PC-9 (cell line): Measurements from ENCODE around the gene SLC7A14. TPM values are rescaled to one million over a fixed set of nuclear protein-coding genes. Genes with fewer than 3 reads are reported as not detected.

ENCODE experiments used
- BruUV-seq: library from RNA; stranded (reverse); fragments of 400-500 nt; replicated peaks from 2 replicates; lab custom pipeline; 2021; lab: Mats Ljungman, UMichigan
- CTCF ChIA-PET: fragments of 300-600 bp; sonication (Branson Sonifier 250); formaldehyde crosslinking; loops from one replicate; lab custom pipeline; 2022; ENCODE audit warnings: antibody characterized with exemption; lab: Charles Lee
- POLR2A ChIA-PET: fragments of 300-600 bp; sonication (Branson Sonifier 250); formaldehyde crosslinking; loops from one replicate; lab custom pipeline; 2022; ENCODE audit warnings: antibody characterized with exemption; ENCODE audit not compliant: unreplicated experiment; lab: Charles Lee
- DNase-seq, 2 experiments: peaks; one replicate each; pipeline versions ENCODE4 v3.0.0 to v3.0.0-alpha.2; 2015 to 2022; ENCODE audit warnings: mixed read lengths in 1 of 2
- H2AFZ ChIP-seq: fragments of 200-600 bp; sonication (generic); 2 replicates; pipeline ENCODE4 v1.8.1; 2017; ENCODE audit warnings: antibody characterized with exemption
- H3F3A ChIP-seq: fragments of 200-600 bp; sonication (generic); 2 replicates; pipeline ENCODE4 v1.8.1; 2017; ENCODE audit warnings: antibody characterized with exemption, mild to moderate bottlenecking, low read depth; ENCODE audit not compliant: insufficient read depth
- H3K27ac ChIP-seq: fragments of 200-600 bp; sonication (generic); 2 replicates; pipeline ENCODE4 v1.6.1; 2016; ENCODE audit warnings: mixed run types
- H3K27me3 ChIP-seq: fragments of 200-600 bp; sonication (generic); 2 replicates; pipeline ENCODE4 v1.6.1; 2016; ENCODE audit warnings: low read depth, mixed run types; ENCODE audit not compliant: insufficient read depth
- H3K36me3 ChIP-seq: fragments of 200-600 bp; sonication (generic); 2 replicates; pipeline ENCODE4 v1.6.1; 2016; ENCODE audit warnings: low read depth, mixed run types
- H3K4me1 ChIP-seq: fragments of 200-600 bp; sonication (generic); replicated peaks from 2 replicates; pipeline ENCODE4 v1.6.1; 2016; ENCODE audit warnings: mixed run types; ENCODE audit not compliant: insufficient read depth
- H3K4me2 ChIP-seq: fragments of 200-600 bp; sonication (generic); 2 replicates; pipeline ENCODE4 v1.6.1; 2017; ENCODE audit warnings: mixed run types
- H3K4me3 ChIP-seq: fragments of 200-600 bp; sonication (generic); 2 replicates; pipeline ENCODE4 v1.6.1; 2016; ENCODE audit warnings: mixed run types
- H3K79me2 ChIP-seq: fragments of 200-600 bp; sonication (generic); 2 replicates; pipeline ENCODE4 v1.6.1; 2017; ENCODE audit warnings: low read depth, mixed run types
- H3K9me2 ChIP-seq: fragments of 200-600 bp; sonication (generic); 2 replicates; pipeline ENCODE4 v1.8.1; 2017; ENCODE audit warnings: mild to moderate bottlenecking; ENCODE audit not compliant: insufficient read depth
- H3K9me3 ChIP-seq: fragments of 200-600 bp; sonication (generic); 2 replicates; pipeline ENCODE4 v1.8.1; 2016; ENCODE audit warnings: low read depth; ENCODE audit not compliant: insufficient read depth
- H4K20me1 ChIP-seq: fragments of 200-600 bp; sonication (generic); 2 replicates; pipeline ENCODE4 v1.8.1; 2017; ENCODE audit not compliant: insufficient read depth
- CTCF ChIP-seq: fragments of 200-600 bp; sonication (generic); conservative IDR thresholded peaks from 2 replicates; pipeline ENCODE4 v1.6.1; 2017; ENCODE audit warnings: mixed run types, antibody characterized with exemption, mild to moderate bottlenecking, moderate library complexity
- EZH2 ChIP-seq: fragments of 200-600 bp; sonication (generic); IDR thresholded peaks from 2 replicates; pipeline ENCODE4 v1.8.0; 2017; ENCODE audit warnings: antibody characterized with exemption, low read depth
- intact Hi-C: fragments of 100-400 bp; cut with micrococcal nuclease; formaldehyde crosslinking; loops from one replicate; pipeline ENCODE4 v1.10.0; 2022; ENCODE audit not compliant: unreplicated experiment
- total RNA-seq: library from RNA; stranded (reverse); gene quantifications from 2 replicates; pipeline ENCODE4 v1.2.3, GENCODE V29; 2021

Gene SLC7A14
- total RNA-seq, 1 experiment from 2014 or later: not detected

GRCh38 chr3:170480111-170480510 lies 105.8 kb downstream of the SLC7A14 start:
- H3K27me3 ChIP-seq: no peaks in the 10 kb centered on the region
- TF ChIP-seq EZH2 (no peak), CTCF (no peak)
- H3K27ac ChIP-seq: no peak overlapping the region
- no peak for DNase-seq
- intact Hi-C loops: no loop called here
- peaks cover 4% of the 10 kb centered on the region; the same call in 1 of the 2 replicates for H3K4me1 ChIP-seq
- CTCF ChIA-PET: no interaction called here
- no peak overlapping the region for H3K4me3 ChIP-seq
- H3K36me3 ChIP-seq: no peaks in the 10 kb centered on the region
- no peaks in the 10 kb centered on the region for H3K9me3 ChIP-seq
- no peaks in the 10 kb centered on the region for H3K9me2 ChIP-seq
- BruUV-seq: no TSS peak
- no peaks in the 10 kb centered on the region for H3K79me2 ChIP-seq
- H2AFZ ChIP-seq: no peak overlapping the region
- POLR2A ChIA-PET: no interaction called here
- H3F3A ChIP-seq: no peaks in the 10 kb centered on the region
- H3K4me2 ChIP-seq: no peak overlapping the region
- no peaks in the 10 kb centered on the region for H4K20me1 ChIP-seq

- BruUV-seq: no TSS peak
- peaks cover 11% of the 10 kb centered on the region; the same call in 1 of the 2 replicates for H3K4me1 ChIP-seq
- ChIA-PET POLR2A (no interaction called here), CTCF (no interaction called here)
- TF ChIP-seq CTCF: no peak
- no peak for TF ChIP-seq EZH2
- H3K4me3 ChIP-seq: no peak overlapping the region
- H3F3A ChIP-seq: no peaks in the 10 kb centered on the region
- H3K9me3 ChIP-seq: no peaks in the 10 kb centered on the region
- intact Hi-C loops: no loop called here
- no peaks in the 10 kb centered on the region for H3K79me2 ChIP-seq
- DNase-seq: no peak
- no peak overlapping the region for H3K27ac ChIP-seq
- H4K20me1 ChIP-seq: no peaks in the 10 kb centered on the region
- no peaks in the 10 kb centered on the region for H3K9me2 ChIP-seq
- H3K4me2 ChIP-seq: no peak overlapping the region
- no peaks in the 10 kb centered on the region for H3K36me3 ChIP-seq
- H2AFZ ChIP-seq: no peak overlapping the region
- no peaks in the 10 kb centered on the region for H3K27me3 ChIP-seq
Measured at GRCh38 chr3:170477395-170477794, 108.5 kb downstream of the SLC7A14 start.

GRCh38 chr3:170476291-170476690 lies 109.6 kb downstream of the SLC7A14 start:
- Histone ChIP-seq H3F3A (no peaks in the 10 kb centered on the region), H2AFZ (no peak overlapping the region), H4K20me1 (no peaks in the 10 kb centered on the region), H3K79me2 (no peaks in the 10 kb centered on the region), H3K4me2 (no peak overlapping the region), H3K9me3 (no peaks in the 10 kb centered on the region), H3K9me2 (no peaks in the 10 kb centered on the region), H3K36me3 (no peaks in the 10 kb centered on the region), H3K27me3 (no peaks in the 10 kb centered on the region), H3K4me1 (peaks cover 11% of the 10 kb centered on the region; the same call in 1 of the 2 replicates), H3K4me3 (no peak overlapping the region), H3K27ac (no peak overlapping the region)
- intact Hi-C loops: no loop called here
- peak; percentile 11 to 47 for DNase-seq
- no TSS peak for BruUV-seq
- POLR2A ChIA-PET: no interaction called here
- CTCF ChIA-PET: no interaction called here
- TF ChIP-seq EZH2 (no peak), CTCF (no peak)
